Astrocyte (in vitro differentiated cells and primary cell): ENCODE measurements around the gene PGC. TPM values are rescaled to one million over a fixed set of nuclear protein-coding genes. Genes with fewer than 3 reads are reported as not detected.

Experiments used
- DNase-seq: peaks from one replicate; pipeline ENCODE4 v3.0.0-alpha.2; 2010; ENCODE audit warnings: low read depth
- FAIRE-seq: peaks from 2 replicates; lab custom pipeline; 2011; peaks lifted over from hg19 to GRCh38; lab: Jason Lieb, UNC
- H2AFZ ChIP-seq: 2 replicates; pipeline ENCODE4 v1.6.0; 2012; ENCODE audit warnings: low read depth, low read length, inconsistent platforms
- H3K27ac ChIP-seq: 2 replicates; pipeline ENCODE4 v1.5.1; 2011; ENCODE audit warnings: low read depth, low read length, inconsistent platforms
- H3K27me3 ChIP-seq: 2 replicates; pipeline ENCODE4 v1.6.0; 2011; ENCODE audit warnings: low read length, inconsistent platforms; ENCODE audit not compliant: insufficient read depth
- H3K36me3 ChIP-seq: 2 replicates; pipeline ENCODE4 v1.5.1; 2011; ENCODE audit warnings: low read length, inconsistent platforms; ENCODE audit not compliant: insufficient read depth
- H3K4me1 ChIP-seq: 2 replicates; pipeline ENCODE4 v1.5.1; 2011; ENCODE audit warnings: low read length, inconsistent platforms; ENCODE audit not compliant: insufficient read depth
- H3K4me2 ChIP-seq: 2 replicates; pipeline ENCODE4 v1.6.0; 2012; ENCODE audit warnings: low read length, inconsistent platforms
- H3K4me3 ChIP-seq: 2 replicates; pipeline ENCODE4 v1.5.1; 2011; ENCODE audit warnings: low read depth, mild to moderate bottlenecking, low read length, inconsistent platforms; ENCODE audit not compliant: insufficient read depth
- H3K79me2 ChIP-seq: 2 replicates; pipeline ENCODE4 v1.6.0; 2012; ENCODE audit warnings: mild to moderate bottlenecking, low read length, inconsistent platforms; ENCODE audit not compliant: insufficient read depth
- H3K9ac ChIP-seq: 2 replicates; pipeline ENCODE4 v1.6.0; 2012; ENCODE audit warnings: mild to moderate bottlenecking, low read length, inconsistent platforms
- H3K9me3 ChIP-seq: 2 replicates; pipeline ENCODE4 v1.5.1; 2012; ENCODE audit warnings: low read depth, mild to moderate bottlenecking, low read length, inconsistent platforms; ENCODE audit not compliant: insufficient read depth
- H4K20me1 ChIP-seq: 2 replicates; pipeline ENCODE4 v1.6.0; 2012; ENCODE audit warnings: low read length, inconsistent platforms; ENCODE audit not compliant: insufficient read depth
- H3K27ac Mint-ChIP-seq: one replicate; pipeline ENCODE4 v1.8.0; 2021; ENCODE audit warnings: mild to moderate bottlenecking, mixed read lengths; ENCODE audit not compliant: unreplicated experiment
- H3K27me3 Mint-ChIP-seq: one replicate; pipeline ENCODE4 v1.8.0; 2021; ENCODE audit warnings: low read depth, mixed read lengths; ENCODE audit not compliant: unreplicated experiment
- H3K36me3 Mint-ChIP-seq: one replicate; pipeline ENCODE4 v1.8.0; 2021; ENCODE audit warnings: low read depth, mixed read lengths; ENCODE audit not compliant: unreplicated experiment
- H3K4me1 Mint-ChIP-seq: one replicate; pipeline ENCODE4 v1.8.0; 2021; ENCODE audit warnings: low read depth, mixed read lengths; ENCODE audit not compliant: unreplicated experiment
- H3K4me3 Mint-ChIP-seq: one replicate; pipeline ENCODE4 v1.8.0; 2021; ENCODE audit warnings: mild to moderate bottlenecking, moderate library complexity, mixed read lengths; ENCODE audit not compliant: unreplicated experiment
- H3K9me3 Mint-ChIP-seq: one replicate; pipeline ENCODE4 v1.8.0; 2021; ENCODE audit warnings: mild to moderate bottlenecking, mixed read lengths; ENCODE audit not compliant: unreplicated experiment
- CTCF ChIP-seq: IDR thresholded peaks from 2 replicates; pipeline ENCODE4 v1.5.1; 2011; ENCODE audit warnings: low read depth, mild to moderate bottlenecking, inconsistent platforms, low read length, moderate library complexity; ENCODE audit not compliant: insufficient read depth
- EZH2 ChIP-seq: IDR thresholded peaks from 2 replicates; pipeline ENCODE4 v1.6.1; 2012; ENCODE audit warnings: mild to moderate bottlenecking, low read length, inconsistent platforms; ENCODE audit not compliant: insufficient read depth
- total RNA-seq: library from RNA; stranded (reverse); gene quantifications from 2 replicates; pipeline ENCODE4 v1.2.1, GENCODE V29; 2021

The PGC gene
- total RNA-seq, 1 donor from 2014 or later = not detected

- FAIRE-seq (no peak), DNase-seq (no peak)
- peaks cover 3% of the 10 kb centered on the region for H3K9me3 Mint-ChIP-seq
- Histone ChIP-seq H4K20me1 (no peaks in the 10 kb centered on the region), H3K4me1 (peaks cover 35% of the 10 kb centered on the region), H3K4me2 (no peak overlapping the region), H3K4me3 (no peak overlapping the region), H3K79me2 (no peaks in the 10 kb centered on the region), H3K36me3 (no peaks in the 10 kb centered on the region), H3K9me3 (no peaks in the 10 kb centered on the region), H3K27me3 (no peaks in the 10 kb centered on the region), H3K27ac (no peak overlapping the region), H2AFZ (no peak overlapping the region), H3K9ac (no peak overlapping the region)
- H3K27ac Mint-ChIP-seq = no peak overlapping the region
- no peak for TF ChIP-seq EZH2
- no peak for TF ChIP-seq CTCF
- peaks cover 16% of the 10 kb centered on the region for H3K4me1 Mint-ChIP-seq
- H3K27me3 Mint-ChIP-seq = peaks cover 23% of the 10 kb centered on the region
- H3K4me3 Mint-ChIP-seq = no peak overlapping the region
- H3K36me3 Mint-ChIP-seq = no peaks in the 10 kb centered on the region
Measured at GRCh38 chr6:41695825-41696224, 51.4 kb downstream of the PGC start.

- peaks cover 3% of the 10 kb centered on the region for H3K9me3 Mint-ChIP-seq
- H3K4me1 ChIP-seq = peaks cover 30% of the 10 kb centered on the region
- H3K36me3 Mint-ChIP-seq = no peaks in the 10 kb centered on the region
- H3K79me2 ChIP-seq = no peaks in the 10 kb centered on the region
- H3K9me3 ChIP-seq = no peaks in the 10 kb centered on the region
- H3K9ac ChIP-seq = no peak overlapping the region
- H3K27ac Mint-ChIP-seq = peak overlapping the region; percentile 48
- no peak for FAIRE-seq
- no peaks in the 10 kb centered on the region for H3K36me3 ChIP-seq
- H3K4me3 ChIP-seq = no peak overlapping the region
- no peak overlapping the region for H3K4me3 Mint-ChIP-seq
- no peak overlapping the region for H3K27ac ChIP-seq
- peaks cover 16% of the 10 kb centered on the region for H3K4me1 Mint-ChIP-seq
- H3K27me3 ChIP-seq = no peaks in the 10 kb centered on the region
- H2AFZ ChIP-seq = no peak overlapping the region
- no peak overlapping the region for H3K4me2 ChIP-seq
- DNase-seq = peak; percentile 26
- peaks cover 20% of the 10 kb centered on the region for H3K27me3 Mint-ChIP-seq
- TF ChIP-seq EZH2 (no peak), CTCF (no peak)
- no peaks in the 10 kb centered on the region for H4K20me1 ChIP-seq
Measured at GRCh38 chr6:41694815-41695526, 52.2 kb downstream of the PGC start.
